ENCODE measurements around the gene PIGS. TPM values are rescaled to one million over a fixed set of nuclear protein-coding genes. Genes with fewer than 3 reads are reported as not detected.

The PIGS gene
- total RNA-seq = 10 to 100 TPM; 58.5 to 71.2 (median 62.4) TPM
- polyA plus RNA-seq = 10 to 100 TPM; 46.6 to 53.5 TPM
- total RNA-seq = 42.3 reads per million, percentile 67 among the genes with 10 or more reads in this experiment

- Mint-ChIP-seq H3K4me1 (peaks cover 49 to 76% (median 68%) of the 10 kb centered on the region in 7 donors), H3K27me3 (no peaks in the 10 kb centered on the region), H3K27ac (peak within 1 kb of the TSS; percentile 84 to 97 (median 93)), H3K36me3 (peaks cover 0 to 37% (median 8%) of the 10 kb centered on the region in 5 donors), H3K4me3 (peak within 1 kb of the TSS; percentile 93 to 99 (median 96)), H3K9me3 (no peaks in the 10 kb centered on the region)
- no peaks in the 10 kb centered on the region for H3K9me3 ChIP-seq (ENCODE audit: control insufficient read depth in 2 of 3, low read length in 3 of 3)
- peak within 1 kb of the TSS; percentile 78 for H3K4me3 ChIP-seq (ENCODE audit: low read length)
- POLR2A ChIA-PET = interaction anchor here (0.5 to 12.2 kb wide), 17 partner anchors 9 to 723 kb away, joined by 3 to 172 read pairs (median 5); partner anchors contain the start of genes BLTP2, NUFIP2, PROCA1 and SPAG5
- CTCF ChIA-PET = interaction anchor here (0.6 to 1.4 kb wide), 6 partner anchors 18 to 1280 kb away, joined by 3 to 8 read pairs (median 4); partner anchors contain the start of gene UNC119
- no peaks in the 10 kb centered on the region for H3K27me3 ChIP-seq (ENCODE audit: control insufficient read depth in 2 of 2, insufficient read depth in 2 of 2, low read length in 2 of 2)
- H3K36me3 ChIP-seq (ENCODE audit: control insufficient read depth in 2 of 3, insufficient read depth in 3 of 3, low read length in 3 of 3) = peaks cover 0 to 23% (median 0%) of the 10 kb centered on the region in 3 experiments
- DNase-seq (peak; percentile 72 to 93 (median 84)), ATAC-seq (peak; percentile 99)
- peaks cover 28 to 31% of the 10 kb centered on the region in 2 donors for H3K4me1 ChIP-seq (ENCODE audit: control insufficient read depth in 2 of 2, insufficient read depth in 2 of 2, low read length in 2 of 2)
- intact Hi-C loops (cut with micrococcal nuclease) = loop anchor here (1.0 to 10.0 kb wide), 6 partner anchors 8 to 237 kb away; partner anchors contain the start of genes SPAG5 (in 2 of the 2), UNC119 (in 2 of the 2), IFT20 (in 1 of the 2) and RPL23A (in 1 of the 2)
- peak within 1 kb of the TSS; percentile 90 for H3K27ac ChIP-seq (ENCODE audit: low read depth, low read length)
Measured at GRCh38 chr17:28571361-28572122, at the start of gene PIGS. Gene PIGS, minus strand, starts transcription at chr17:28571524. Its CDS starts 28 bp downstream, at chr17:28571496.

- POLR2A ChIA-PET = interaction anchor here (1.0 kb wide), 1 partner anchor 14 kb away, joined by 4 read pairs; no protein-coding TSS in a partner anchor
- peak overlapping the region in 2 of 9 donors; percentile 3 to 59 for H3K27ac Mint-ChIP-seq
- Histone ChIP-seq H3K4me3 (ENCODE audit: low read length) (no peak overlapping the region), H3K27ac (ENCODE audit: low read depth, low read length) (no peak overlapping the region), H3K27me3 (ENCODE audit: control insufficient read depth in 2 of 2, insufficient read depth in 2 of 2, low read length in 2 of 2) (no peaks in the 10 kb centered on the region), H3K36me3 (ENCODE audit: control insufficient read depth in 2 of 3, insufficient read depth in 3 of 3, low read length in 3 of 3) (peaks cover 25 to 97% (median 83%) of the 10 kb centered on the region in 3 experiments), H3K9me3 (ENCODE audit: control insufficient read depth in 2 of 3, low read length in 3 of 3) (no peaks in the 10 kb centered on the region), H3K4me1 (ENCODE audit: control insufficient read depth in 2 of 2, insufficient read depth in 2 of 2, low read length in 2 of 2) (no peaks in the 10 kb centered on the region)
- ATAC-seq (no peak), DNase-seq (no peak)
- H3K9me3 Mint-ChIP-seq = no peaks in the 10 kb centered on the region
- H3K4me3 Mint-ChIP-seq = no peak overlapping the region
- H3K4me1 Mint-ChIP-seq = no peaks in the 10 kb centered on the region
- peaks cover 16 to 74% (median 30%) of the 10 kb centered on the region in 5 donors for H3K36me3 Mint-ChIP-seq
- CTCF ChIA-PET = interaction anchor here (0.8 kb wide), 1 partner anchor 68 kb away, joined by 3 read pairs; no protein-coding TSS in a partner anchor
- no peaks in the 10 kb centered on the region for H3K27me3 Mint-ChIP-seq
- intact Hi-C loops (cut with micrococcal nuclease) = no loop called here
Measured at GRCh38 chr17:28620010-28620409, 48.7 kb upstream of the PIGS start.

GRCh38 chr17:28618464-28618863 lies 47.1 kb upstream of the PIGS start:
- no peak overlapping the region for H3K27ac Mint-ChIP-seq
- ChIA-PET CTCF (interaction anchor here (0.9 to 1.2 kb wide), 2 partner anchors 16 to 126 kb away, joined by 3 read pairs; no protein-coding TSS in a partner anchor), POLR2A (interaction anchor here (2.1 kb wide), 1 partner anchor 19 kb away, joined by 8 read pairs; the partner anchor contains the start of gene SPAG5)
- H3K4me1 Mint-ChIP-seq = peaks cover 0 to 9% (median 3%) of the 10 kb centered on the region in 7 donors
- H3K9me3 Mint-ChIP-seq = no peaks in the 10 kb centered on the region
- DNase-seq (no peak), ATAC-seq (no peak)
- Histone ChIP-seq H3K4me3 (ENCODE audit: low read length) (no peak overlapping the region), H3K4me1 (ENCODE audit: control insufficient read depth in 2 of 2, insufficient read depth in 2 of 2, low read length in 2 of 2) (no peaks in the 10 kb centered on the region), H3K9me3 (ENCODE audit: control insufficient read depth in 2 of 3, low read length in 3 of 3) (no peaks in the 10 kb centered on the region), H3K36me3 (ENCODE audit: control insufficient read depth in 2 of 3, insufficient read depth in 3 of 3, low read length in 3 of 3) (peaks cover 25 to 96% (median 76%) of the 10 kb centered on the region in 3 experiments), H3K27me3 (ENCODE audit: control insufficient read depth in 2 of 2, insufficient read depth in 2 of 2, low read length in 2 of 2) (no peaks in the 10 kb centered on the region), H3K27ac (ENCODE audit: low read depth, low read length) (no peak overlapping the region)
- no peaks in the 10 kb centered on the region for H3K27me3 Mint-ChIP-seq
- peaks cover 12 to 67% (median 32%) of the 10 kb centered on the region in 5 donors for H3K36me3 Mint-ChIP-seq
- intact Hi-C loops (cut with micrococcal nuclease) = no loop called here
- H3K4me3 Mint-ChIP-seq = no peak overlapping the region

GRCh38 chr17:28616281-28616680 lies 45.0 kb upstream of the PIGS start:
- H3K9me3 Mint-ChIP-seq = no peaks in the 10 kb centered on the region
- Histone ChIP-seq H3K4me1 (ENCODE audit: control insufficient read depth in 2 of 2, insufficient read depth in 2 of 2, low read length in 2 of 2) (no peaks in the 10 kb centered on the region), H3K9me3 (ENCODE audit: control insufficient read depth in 2 of 3, low read length in 3 of 3) (no peaks in the 10 kb centered on the region), H3K27me3 (ENCODE audit: control insufficient read depth in 2 of 2, insufficient read depth in 2 of 2, low read length in 2 of 2) (no peaks in the 10 kb centered on the region), H3K36me3 (ENCODE audit: control insufficient read depth in 2 of 3, insufficient read depth in 3 of 3, low read length in 3 of 3) (peaks cover 25 to 75% (median 59%) of the 10 kb centered on the region in 3 experiments), H3K27ac (ENCODE audit: low read depth, low read length) (no peak overlapping the region), H3K4me3 (ENCODE audit: low read length) (no peak overlapping the region)
- ATAC-seq (no peak), DNase-seq (no peak)
- H3K4me1 Mint-ChIP-seq = peaks cover 6 to 19% (median 10%) of the 10 kb centered on the region in 7 donors
- H3K36me3 Mint-ChIP-seq = peaks cover 8 to 52% (median 25%) of the 10 kb centered on the region in 5 donors
- H3K27me3 Mint-ChIP-seq = no peaks in the 10 kb centered on the region
- H3K4me3 Mint-ChIP-seq = no peak overlapping the region
- no peak overlapping the region for H3K27ac Mint-ChIP-seq
- intact Hi-C loops (cut with micrococcal nuclease) = no loop called here
- POLR2A ChIA-PET = interaction anchor here (0.7 to 2.2 kb wide), 3 partner anchors 17 to 115 kb away, joined by 3 to 8 read pairs (median 5); partner anchors contain the start of genes PIGS and SPAG5
- CTCF ChIA-PET = interaction anchor here (1.1 to 1.3 kb wide), 2 partner anchors 22 to 121 kb away, joined by 3 to 4 read pairs; no protein-coding TSS in a partner anchor

GRCh38 chr17:28615260-28615940 lies 44.1 kb upstream of the PIGS start:
- Histone ChIP-seq H3K27me3 (ENCODE audit: control insufficient read depth in 2 of 2, insufficient read depth in 2 of 2, low read length in 2 of 2) (no peaks in the 10 kb centered on the region), H3K36me3 (ENCODE audit: control insufficient read depth in 2 of 3, insufficient read depth in 3 of 3, low read length in 3 of 3) (peaks cover 24 to 66% (median 51%) of the 10 kb centered on the region in 3 experiments), H3K4me3 (ENCODE audit: low read length) (no peak overlapping the region), H3K27ac (ENCODE audit: low read depth, low read length) (no peak overlapping the region), H3K4me1 (ENCODE audit: control insufficient read depth in 2 of 2, insufficient read depth in 2 of 2, low read length in 2 of 2) (no peaks in the 10 kb centered on the region), H3K9me3 (ENCODE audit: control insufficient read depth in 2 of 3, low read length in 3 of 3) (no peaks in the 10 kb centered on the region)
- ChIA-PET CTCF (interaction anchor here (1.1 to 1.3 kb wide), 2 partner anchors 23 to 120 kb away, joined by 3 to 4 read pairs; no protein-coding TSS in a partner anchor), POLR2A (interaction anchor here (2.2 kb wide), 1 partner anchor 43 kb away, joined by 5 read pairs; the partner anchor contains the start of gene PIGS)
- ATAC-seq (no peak), DNase-seq (no peak)
- intact Hi-C loops (cut with micrococcal nuclease) = no loop called here
- H3K4me3 Mint-ChIP-seq = no peak overlapping the region
- peaks cover 6 to 19% (median 10%) of the 10 kb centered on the region in 7 donors for H3K4me1 Mint-ChIP-seq
- peaks cover 8 to 43% (median 25%) of the 10 kb centered on the region in 5 donors for H3K36me3 Mint-ChIP-seq
- no peaks in the 10 kb centered on the region for H3K9me3 Mint-ChIP-seq
- H3K27me3 Mint-ChIP-seq = no peaks in the 10 kb centered on the region
- no peak overlapping the region for H3K27ac Mint-ChIP-seq
